CD4-positive, CD25-positive, alpha-beta regulatory T cell (primary cell): ENCODE measurements around the gene RAPH1. TPM values are rescaled to one million over a fixed set of nuclear protein-coding genes. Genes with fewer than 3 reads are reported as not detected.
A peak's percentile ranks its signal among the peaks of the same experiment; 100 is the strongest.
"Not testable (repeated sequence)": the region's sequence is repeated elsewhere in the genome, so short reads cannot be mapped to it uniquely, and the experiment has no call there.

Source experiments
- ATAC-seq, 2 donors: fragments of 150-1000 bp; cut with Tn5 transposase; one replicate each; pipeline ENCODE4 v1.10.0; 2021; ENCODE audit warnings: low read depth in 2 of 2, moderate number of reproducible peaks in 2 of 2, moderate library complexity in 1 of 2
- DNase-seq, 3 donors: peaks; one replicate each; pipeline versions ENCODE4 v3.0.0 to v3.0.0-alpha.2; 2012 to 2022; ENCODE audit warnings: mixed read lengths in 1 of 3
- H3K27ac ChIP-seq: one replicate; pipeline ENCODE4 v1.7.0; 2013; ENCODE audit warnings: mild to moderate bottlenecking, low read length; ENCODE audit not compliant: insufficient read depth, poor library complexity, severe bottlenecking
- H3K27me3 ChIP-seq: one replicate; pipeline ENCODE4 v1.7.0; 2013; ENCODE audit warnings: low read length; ENCODE audit not compliant: control insufficient read depth, insufficient read depth
- H3K36me3 ChIP-seq: one replicate; pipeline ENCODE4 v1.7.0; 2013; ENCODE audit warnings: mild to moderate bottlenecking, low read length, moderate library complexity; ENCODE audit not compliant: control insufficient read depth, insufficient read depth
- H3K4me1 ChIP-seq: 2 replicates; pipeline ENCODE4 v1.7.0; 2013; ENCODE audit warnings: mild to moderate bottlenecking, low read length; ENCODE audit not compliant: insufficient read depth, control insufficient read depth, poor library complexity, severe bottlenecking
- H3K4me3 ChIP-seq: one replicate; pipeline ENCODE4 v1.7.0; 2013; ENCODE audit warnings: low read depth, mild to moderate bottlenecking, low read length, moderate library complexity
- H3K9me3 ChIP-seq, 2 experiments: 1 replicate in 1 of 2; 2 replicates in 1 of 2; pipeline ENCODE4 v1.7.0; 2013; ENCODE audit warnings: low read length in 2 of 2, mild to moderate bottlenecking in 1 of 2, moderate library complexity in 1 of 2; ENCODE audit not compliant: control insufficient read depth in 2 of 2
- H3K27ac Mint-ChIP-seq, 3 donors: one replicate each; pipeline ENCODE4 v1.8.0; 2020 to 2022; ENCODE audit warnings: mild to moderate bottlenecking in 3 of 3, mixed read lengths in 3 of 3, moderate library complexity in 2 of 3
- H3K27me3 Mint-ChIP-seq: one replicate; pipeline ENCODE4 v1.8.0; 2022; ENCODE audit warnings: mild to moderate bottlenecking, mixed read lengths
- H3K36me3 Mint-ChIP-seq: one replicate; pipeline ENCODE4 v1.8.0; 2020; ENCODE audit warnings: mixed read lengths
- H3K4me1 Mint-ChIP-seq, 4 donors: one replicate each; pipeline ENCODE4 v1.8.0; 2020 to 2022; ENCODE audit warnings: mixed read lengths in 4 of 4, mild to moderate bottlenecking in 1 of 4
- H3K4me3 Mint-ChIP-seq, 4 donors: one replicate each; pipeline ENCODE4 v1.8.0; 2020 to 2022; ENCODE audit warnings: mild to moderate bottlenecking in 4 of 4, mixed read lengths in 4 of 4, moderate library complexity in 3 of 4
- H3K9me3 Mint-ChIP-seq, 7 donors: one replicate each; pipeline ENCODE4 v1.8.0; 2020 to 2022; ENCODE audit warnings: mixed read lengths in 7 of 7, mild to moderate bottlenecking in 3 of 7, moderate library complexity in 2 of 7
- polyA plus RNA-seq, 4 donors: library from polyadenylated mRNA; unstranded; fragments of 300-500 nt; fragmentation: Illumina TruSeq; gene quantifications; one replicate each; pipeline ENCODE4 v1.2.3, GENCODE V29; 2021
- total RNA-seq: library from RNA; stranded (reverse); gene quantifications from one replicate; pipeline ENCODE4 v1.2.3, GENCODE V29; 2022

RAPH1 gene
- total and polyA plus RNA-seq, 5 donors from 2014 or later: 0.53 to 2.5 (median 0.90) TPM

- Histone ChIP-seq H3K36me3 (no peaks in the 10 kb centered on the region), H3K4me1 (no peaks in the 10 kb centered on the region), H3K27me3 (no peaks in the 10 kb centered on the region), H3K9me3 (no peaks in the 10 kb centered on the region), H3K27ac (no peak overlapping the region), H3K4me3 (no peak overlapping the region)
- H3K27ac Mint-ChIP-seq: peak overlapping the region in 1 of 3 donors; percentile 2
- H3K27me3 Mint-ChIP-seq: peaks cover 12% of the 10 kb centered on the region
- no peaks in the 10 kb centered on the region for H3K9me3 Mint-ChIP-seq
- no peaks in the 10 kb centered on the region for H3K36me3 Mint-ChIP-seq
- DNase-seq: no peak
- no peak for ATAC-seq
- no peak overlapping the region for H3K4me3 Mint-ChIP-seq
- H3K4me1 Mint-ChIP-seq: peaks cover 3 to 7% (median 6%) of the 10 kb centered on the region in 4 donors
Measured at GRCh38 chr2:203547356-203547755, 12.3 kb upstream of the RAPH1 start.

- Histone ChIP-seq H3K27ac (no peak overlapping the region), H3K27me3 (no peaks in the 10 kb centered on the region), H3K36me3 (no peaks in the 10 kb centered on the region), H3K4me3 (no peak overlapping the region), H3K9me3 (no peaks in the 10 kb centered on the region), H3K4me1 (no peaks in the 10 kb centered on the region)
- Mint-ChIP-seq H3K27me3 (peaks cover 8% of the 10 kb centered on the region), H3K9me3 (no peaks in the 10 kb centered on the region), H3K4me1 (peaks cover 3 to 6% (median 5%) of the 10 kb centered on the region in 4 donors), H3K36me3 (no peaks in the 10 kb centered on the region), H3K27ac (no peak overlapping the region), H3K4me3 (no peak overlapping the region)
- DNase-seq: no peak
- ATAC-seq: no peak
Measured at GRCh38 chr2:203544402-203544801, 9.3 kb upstream of the RAPH1 start.

- DNase-seq: no peak
- no peak for ATAC-seq
- Histone ChIP-seq H3K4me3 (no peak overlapping the region), H3K27ac (no peak overlapping the region), H3K36me3 (no peaks in the 10 kb centered on the region), H3K9me3 (no peaks in the 10 kb centered on the region), H3K27me3 (no peaks in the 10 kb centered on the region), H3K4me1 (no peaks in the 10 kb centered on the region)
- Mint-ChIP-seq H3K9me3 (no peaks in the 10 kb centered on the region), H3K27me3 (peaks cover 7% of the 10 kb centered on the region), H3K4me1 (peaks cover 0 to 6% (median 4%) of the 10 kb centered on the region in 4 donors), H3K4me3 (no peak overlapping the region), H3K36me3 (no peaks in the 10 kb centered on the region), H3K27ac (no peak overlapping the region)
Measured at GRCh38 chr2:203543898-203544328, 8.8 kb upstream of the RAPH1 start.

DNA sequence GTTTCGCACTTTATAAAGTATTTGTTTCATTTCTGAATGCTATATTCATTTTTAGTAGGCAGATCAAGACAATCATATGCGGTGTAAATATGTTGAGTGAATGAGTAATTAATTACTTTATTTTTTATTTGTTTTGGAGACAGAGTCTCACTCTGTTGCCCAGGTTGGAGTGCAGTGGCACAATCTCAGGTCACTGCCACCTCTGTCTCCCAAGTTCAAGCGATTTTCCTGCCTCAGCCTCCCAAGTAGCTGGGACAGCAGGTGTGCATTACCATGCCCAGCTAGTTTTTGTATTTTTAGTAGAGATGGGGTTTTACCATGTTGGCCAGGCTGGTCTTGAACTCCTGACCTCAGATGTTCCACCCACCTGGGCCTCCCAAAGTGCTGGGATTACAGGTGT lies 5.5 kb upstream of the RAPH1 start:
- not testable (repeated sequence) for ATAC-seq, H3K27me3 ChIP-seq, H3K27ac ChIP-seq, H3K4me1 ChIP-seq, DNase-seq, H3K4me3 ChIP-seq, H3K36me3 ChIP-seq, H3K27ac Mint-ChIP-seq, H3K36me3 Mint-ChIP-seq, H3K4me3 Mint-ChIP-seq, H3K9me3 Mint-ChIP-seq, H3K9me3 ChIP-seq
- peaks cover 14% of the 10 kb centered on the region for H3K27me3 Mint-ChIP-seq
- peaks cover 0 to 12% (median 0%) of the 10 kb centered on the region in 4 donors for H3K4me1 Mint-ChIP-seq

DNA sequence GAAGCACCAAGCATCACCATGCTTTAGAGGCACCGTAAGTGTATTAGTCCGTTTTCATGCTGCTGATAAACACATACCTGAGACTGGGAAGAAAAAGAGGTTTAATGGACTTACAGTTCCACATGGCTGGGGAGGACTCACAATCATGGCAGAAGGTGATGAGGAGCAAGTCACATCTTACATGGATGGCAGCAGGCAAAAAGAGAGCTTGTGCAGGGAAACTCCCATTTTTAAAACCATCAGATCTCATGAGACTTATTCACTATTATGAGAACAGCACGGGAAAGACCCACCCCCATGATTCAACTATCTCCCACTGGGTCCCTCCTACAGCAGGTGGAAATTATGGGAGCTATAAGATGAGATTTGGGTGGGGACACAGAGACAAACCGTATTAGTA lies 3.1 kb upstream of the RAPH1 start:
- H3K27me3 ChIP-seq, H3K9me3 ChIP-seq, H3K4me3 Mint-ChIP-seq, H3K27ac ChIP-seq, H3K36me3 ChIP-seq, H3K9me3 Mint-ChIP-seq, H3K4me3 ChIP-seq, H3K36me3 Mint-ChIP-seq, ATAC-seq, DNase-seq, H3K27ac Mint-ChIP-seq: not testable (repeated sequence)
- peaks cover 8 to 27% (median 12%) of the 10 kb centered on the region in 4 donors for H3K4me1 Mint-ChIP-seq
- peaks cover 18% of the 10 kb centered on the region for H3K4me1 ChIP-seq
- H3K27me3 Mint-ChIP-seq: peaks cover 27% of the 10 kb centered on the region

- DNase-seq, H3K27ac ChIP-seq, H3K9me3 Mint-ChIP-seq, H3K4me3 ChIP-seq, H3K27ac Mint-ChIP-seq, ATAC-seq, H3K36me3 Mint-ChIP-seq, H3K36me3 ChIP-seq, H3K9me3 ChIP-seq: not testable (repeated sequence)
- peaks cover 20% of the 10 kb centered on the region for H3K27me3 ChIP-seq
- H3K4me1 Mint-ChIP-seq: peaks cover 12 to 32% (median 18%) of the 10 kb centered on the region in 4 donors
- H3K4me3 Mint-ChIP-seq: peak overlapping the region; percentile 90 to 95 (median 93)
- peaks cover 27% of the 10 kb centered on the region for H3K27me3 Mint-ChIP-seq
- H3K4me1 ChIP-seq: peaks cover 20% of the 10 kb centered on the region
Measured at GRCh38 chr2:203536586-203536951, 1.5 kb upstream of the RAPH1 start.

GRCh38 chr2:203535784-203536585 lies 884 bp upstream of the RAPH1 start:
- DNase-seq: no peak
- Mint-ChIP-seq H3K27ac (peak overlapping the region in 1 of 3 donors; percentile 75), H3K36me3 (no peaks in the 10 kb centered on the region), H3K4me3 (peak overlapping the region; percentile 90 to 95 (median 93)), H3K27me3 (peaks cover 27% of the 10 kb centered on the region), H3K4me1 (peaks cover 12 to 32% (median 18%) of the 10 kb centered on the region in 4 donors), H3K9me3 (peaks cover 0 to 10% (median 5%) of the 10 kb centered on the region in 7 donors)
- Histone ChIP-seq H3K4me1 (peaks cover 20% of the 10 kb centered on the region), H3K27me3 (peaks cover 23% of the 10 kb centered on the region), H3K36me3 (no peaks in the 10 kb centered on the region), H3K27ac (no peak overlapping the region), H3K9me3 (peaks cover 5 to 8% of the 10 kb centered on the region in 2 experiments), H3K4me3 (peak overlapping the region; percentile 65)
- ATAC-seq: no peak
